Epidermal melanocyte (primary cell): ENCODE results near the gene HERC4.
"Not testable (repeated sequence)": the region's sequence is repeated elsewhere in the genome, so short reads cannot be mapped to it uniquely, and the experiment has no call there.

Experiments
- DNase-seq: peaks from one replicate; pipeline ENCODE4 v3.0.0; 2011; ENCODE audit warnings: low spot score; ENCODE audit not compliant: insufficient read length

Gene HERC4

DNA sequence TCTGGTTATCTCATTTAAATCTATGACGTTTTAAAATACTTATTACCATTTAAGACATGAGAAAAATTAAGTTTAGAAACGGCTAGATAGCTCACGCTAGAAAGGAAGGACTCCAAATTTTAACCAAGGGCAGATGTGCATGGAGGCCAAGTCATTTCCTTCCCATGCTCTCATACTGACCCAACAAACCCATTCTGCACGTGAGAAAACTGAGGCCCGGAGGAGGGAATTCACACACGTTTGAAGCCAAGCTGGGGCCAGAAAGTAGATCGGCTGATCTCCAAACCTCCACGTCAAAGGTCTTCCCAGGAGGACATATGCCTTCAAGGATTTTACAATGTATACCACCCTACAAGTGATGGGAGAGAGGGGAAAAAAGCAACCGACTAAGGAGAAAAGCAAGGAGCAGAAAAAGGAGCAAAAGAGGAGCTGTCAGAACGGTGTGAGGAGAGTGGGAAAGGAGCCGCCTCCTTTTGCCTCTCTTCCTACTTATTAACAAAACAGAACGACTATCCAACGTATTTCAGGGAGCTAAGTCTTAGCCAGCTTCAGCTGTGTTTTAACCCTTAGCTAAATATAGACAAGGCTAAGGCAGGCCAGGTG lies 191.3 kb downstream of the HERC4 start:
- DNase-seq = peak; percentile 29

DNA sequence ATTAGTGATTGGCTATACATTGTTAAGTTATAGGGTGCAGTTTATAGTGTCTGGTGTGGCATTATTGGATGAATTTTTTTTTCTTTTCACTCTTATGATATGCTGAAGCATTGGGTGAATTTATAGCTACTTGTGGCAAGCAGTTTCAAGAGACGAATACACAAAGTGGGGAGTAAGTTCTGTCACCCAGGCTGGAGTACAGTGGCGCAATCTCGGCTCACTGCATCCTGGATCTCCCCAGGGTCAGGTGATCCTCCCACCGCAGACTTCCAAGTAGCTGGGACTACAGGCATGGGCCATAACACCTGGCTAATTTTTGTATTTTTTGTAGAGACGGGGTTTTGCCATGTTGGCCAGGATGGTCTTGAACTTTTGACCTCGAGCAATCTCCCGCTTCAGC lies 196.9 kb downstream of the HERC4 start:
- no peak for DNase-seq

DNA sequence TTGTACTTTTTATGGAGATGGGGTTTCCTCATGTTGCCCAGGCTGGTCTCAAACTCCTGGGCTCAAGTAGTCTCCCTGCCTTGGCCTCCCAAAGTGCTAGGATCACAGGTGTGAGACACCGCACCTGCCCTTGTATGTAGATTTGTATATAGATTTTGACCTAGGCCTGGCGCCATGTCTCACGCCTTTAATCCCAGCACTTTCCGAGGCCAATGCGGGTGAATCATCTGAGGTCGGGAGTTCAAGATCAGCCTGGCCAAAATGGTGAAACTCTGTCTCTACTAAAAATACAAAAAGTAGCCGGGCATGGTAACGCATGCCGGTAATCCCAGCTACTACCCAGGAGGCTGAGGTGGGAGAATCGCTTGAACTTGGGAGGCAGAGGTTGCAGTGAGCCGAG lies 197.7 kb downstream of the HERC4 start:
- DNase-seq = not testable (repeated sequence)

DNA sequence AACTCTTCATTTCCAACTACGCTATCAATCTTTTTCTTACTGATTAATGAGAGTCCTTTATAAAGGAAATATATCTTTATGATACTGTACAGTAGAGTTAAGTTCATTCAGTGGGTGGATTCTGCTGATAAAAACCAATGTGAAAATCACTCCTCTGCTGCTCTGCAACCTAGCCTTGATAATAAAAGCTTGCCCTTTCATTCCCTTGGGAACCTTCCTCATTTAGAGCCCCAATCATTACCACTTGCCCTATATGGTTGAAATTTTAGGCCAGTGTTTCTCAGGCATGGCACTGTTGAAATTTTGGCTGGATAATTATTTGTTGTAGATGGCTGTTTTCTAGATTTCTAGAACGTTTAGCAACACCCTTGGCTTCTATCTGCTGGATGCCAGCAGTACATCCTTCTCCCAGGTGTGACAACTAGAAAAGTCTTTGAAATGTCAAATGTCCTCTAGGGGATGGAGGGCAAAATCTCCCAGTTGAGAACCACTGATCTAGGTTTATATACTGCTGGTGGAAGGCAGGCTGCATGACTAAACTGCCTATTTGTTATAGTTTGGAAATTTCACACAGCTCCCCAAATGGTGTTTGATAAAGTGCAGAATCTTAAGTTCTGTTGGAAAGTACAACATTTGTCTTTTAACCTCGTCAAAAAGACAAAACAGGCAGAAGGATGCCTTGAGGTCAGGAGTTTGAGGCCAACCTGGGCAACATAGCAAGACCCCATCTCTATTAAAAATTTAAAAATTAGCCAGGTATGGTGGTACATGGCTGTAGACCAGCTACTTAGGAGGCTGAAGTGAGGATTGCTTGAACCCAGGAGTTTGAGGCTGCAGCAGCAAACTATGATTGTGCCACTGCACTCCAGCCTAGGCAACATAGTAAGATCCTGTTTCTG lies 199.5 kb downstream of the HERC4 start:
- no peak for DNase-seq
